WTC11 (cell line): ENCODE data around the gene KRT82. TPM values are rescaled to one million over a fixed set of nuclear protein-coding genes. Genes with fewer than 3 reads are reported as not detected.

ENCODE experiments used
- ATAC-seq: fragments of 200-7000 bp; cut with Tn5 transposase; 2 replicates; pipeline ENCODE4 v1.10.0; 2021; ENCODE audit warnings: mild to moderate bottlenecking, moderate library complexity
- CTCF ChIA-PET: fragments of 300-600 bp; sonication (Branson Sonifier 250); formaldehyde crosslinking; loops from one replicate; lab custom pipeline; 2021; ENCODE audit warnings: antibody characterized with exemption; lab: Charles Lee
- POLR2A ChIA-PET: fragments of 350-600 bp; sonication (Branson Sonifier 250); formaldehyde crosslinking; loops from one replicate; lab custom pipeline; 2021; ENCODE audit warnings: antibody characterized with exemption; lab: Charles Lee
- DNase-seq: peaks from one replicate; pipeline ENCODE4 v3.0.0; 2021; ENCODE audit warnings: low spot score
- H3K27ac Mint-ChIP-seq: 2 replicates; pipeline ENCODE4 v1.8.0; 2021; ENCODE audit warnings: mixed read lengths
- H3K27me3 Mint-ChIP-seq: 2 replicates; pipeline ENCODE4 v1.8.0; 2021; ENCODE audit warnings: low read depth, mild to moderate bottlenecking, moderate library complexity, mixed read lengths
- H3K36me3 Mint-ChIP-seq: 2 replicates; pipeline ENCODE4 v1.8.0; 2021; ENCODE audit warnings: mixed read lengths
- H3K4me1 Mint-ChIP-seq: 2 replicates; pipeline ENCODE4 v1.8.0; 2022; ENCODE audit warnings: mixed read lengths
- H3K4me3 Mint-ChIP-seq: 2 replicates; pipeline ENCODE4 v1.8.0; 2021; ENCODE audit warnings: mild to moderate bottlenecking, moderate library complexity, mixed read lengths
- H3K9me3 Mint-ChIP-seq: 2 replicates; pipeline ENCODE4 v1.8.0; 2021; ENCODE audit warnings: mixed read lengths
- ETV6 ChIP-seq: sonication (generic); formaldehyde crosslinking; IDR thresholded peaks from 2 replicates; pipeline ENCODE4 v1.8.1; 2022; ENCODE audit warnings: mild to moderate bottlenecking, missing genetic modification reagents
- FOXJ3 ChIP-seq: sonication (generic); formaldehyde crosslinking; IDR thresholded peaks from 2 replicates; pipeline ENCODE4 v1.9.0; 2021; ENCODE audit warnings: missing genetic modification reagents, mild to moderate bottlenecking, borderline replicate concordance
- FOXK1 ChIP-seq: sonication (generic); formaldehyde crosslinking; IDR thresholded peaks from 2 replicates; pipeline ENCODE4 v1.8.0; 2022; ENCODE audit warnings: mild to moderate bottlenecking, moderate library complexity, missing genetic modification reagents
- GTF2I ChIP-seq: fragments of 250-450 bp; sonication (Bioruptor Pico); conservative IDR thresholded peaks from 2 replicates; pipeline ENCODE4 v1.4.0; 2021; ENCODE audit warnings: mild to moderate bottlenecking
- HMGA2 ChIP-seq: fragments of 250-450 bp; sonication (Bioruptor Pico); IDR thresholded peaks from 2 replicates; pipeline ENCODE4 v1.4.0; 2021; ENCODE audit warnings: mild to moderate bottlenecking, moderate library complexity
- JAZF1 ChIP-seq: fragments of 250-450 bp; sonication (Bioruptor Pico); IDR thresholded peaks from 2 replicates; pipeline ENCODE4 v1.9.0; 2021; ENCODE audit warnings: moderate library complexity, mild to moderate bottlenecking, inconsistent platforms
- NR3C1 ChIP-seq: sonication (generic); formaldehyde crosslinking; conservative IDR thresholded peaks from 2 replicates; pipeline ENCODE4 v1.8.1; 2023; ENCODE audit warnings: low read depth, mild to moderate bottlenecking, missing genetic modification reagents
- RELA ChIP-seq: sonication (generic); formaldehyde crosslinking; IDR thresholded peaks from 2 replicates; pipeline ENCODE4 v1.8.1; 2022; ENCODE audit warnings: missing genetic modification reagents, mild to moderate bottlenecking, borderline replicate concordance
- SOX15 ChIP-seq: fragments of 250-450 bp; sonication (Bioruptor Pico); IDR thresholded peaks from 2 replicates; pipeline ENCODE4 v1.9.0; 2021; ENCODE audit warnings: mild to moderate bottlenecking
- TEAD1 ChIP-seq: sonication (generic); formaldehyde crosslinking; IDR thresholded peaks from 2 replicates; pipeline ENCODE4 v1.8.0; 2022; ENCODE audit warnings: mild to moderate bottlenecking, missing genetic modification reagents
- ZNF219 ChIP-seq: sonication (generic); formaldehyde crosslinking; IDR thresholded peaks from 2 replicates; pipeline ENCODE4 v1.8.0; 2023; ENCODE audit warnings: missing genetic modification reagents, mild to moderate bottlenecking, borderline replicate concordance
- total RNA-seq: library from RNA; stranded (reverse); gene quantifications from 3 replicates; pipeline ENCODE4 v1.2.3, GENCODE V29; 2021
- TF ChIP-seq, protein P1 (sequence below): sonication (generic); formaldehyde crosslinking; conservative IDR thresholded peaks from 2 replicates; pipeline ENCODE4 v1.8.1; 2022; ENCODE audit warnings: mild to moderate bottlenecking, missing genetic modification reagents
- TF ChIP-seq, protein P2 (sequence below): sonication (generic); formaldehyde crosslinking; IDR thresholded peaks from 2 replicates; pipeline ENCODE4 v1.8.1; 2022; ENCODE audit warnings: missing genetic modification reagents, borderline replicate concordance
- TF ChIP-seq, protein P3 (sequence below): sonication (generic); formaldehyde crosslinking; IDR thresholded peaks from 2 replicates; pipeline ENCODE4 v1.8.1; 2022; ENCODE audit warnings: low read depth, mild to moderate bottlenecking, moderate library complexity, missing genetic modification reagents, borderline replicate concordance
- TF ChIP-seq, protein P4 (sequence below): fragments of 250-450 bp; sonication (Bioruptor Pico); IDR thresholded peaks from 2 replicates; pipeline ENCODE4 v1.8.0; 2021; ENCODE audit warnings: mild to moderate bottlenecking
- TF ChIP-seq, protein P5 (sequence below): sonication (generic); formaldehyde crosslinking; IDR thresholded peaks from 2 replicates; pipeline ENCODE4 v1.8.0; 2022; ENCODE audit warnings: mild to moderate bottlenecking, missing genetic modification reagents
- TF ChIP-seq, protein P6 (sequence below): sonication (generic); formaldehyde crosslinking; IDR thresholded peaks from 2 replicates; pipeline ENCODE4 v1.8.0; 2023; ENCODE audit warnings: missing genetic modification reagents

The KRT82 gene
- total RNA-seq, 1 experiment from 2014 or later: not detected

DNA sequence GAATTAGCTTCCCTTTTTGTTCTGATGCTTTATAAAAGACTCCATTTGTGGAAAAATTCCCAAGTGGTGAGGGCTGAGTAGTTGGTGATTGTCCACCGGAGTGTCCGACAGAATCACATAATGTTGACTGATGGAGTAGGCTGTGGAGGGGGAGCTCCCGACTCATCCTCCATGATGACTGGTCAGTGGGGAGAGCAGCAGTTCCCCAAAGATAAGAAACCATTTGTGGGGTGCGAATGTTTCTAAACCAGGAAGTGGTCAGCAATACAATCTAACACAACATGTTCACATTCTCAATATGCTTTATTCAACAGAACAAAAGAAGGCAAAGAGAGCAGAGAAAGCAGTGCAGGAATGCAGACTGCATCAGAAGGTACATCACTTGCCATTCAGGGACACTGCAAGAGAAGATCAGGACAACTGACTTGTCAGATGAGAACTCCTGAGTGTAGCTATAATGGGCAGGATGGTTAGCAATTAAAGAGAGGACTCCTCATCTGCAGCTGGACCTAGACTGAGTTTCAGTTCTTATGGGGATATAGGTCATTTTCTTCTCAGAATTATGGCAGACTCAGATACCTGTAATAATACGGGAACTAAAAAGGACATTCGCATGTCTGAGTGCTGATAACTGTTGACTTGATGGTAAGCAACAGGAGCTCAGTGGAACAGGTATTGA is 40.4 kb upstream of the KRT82 start:
- ChIA-PET CTCF (interaction anchor here (0.7 to 1.1 kb wide), 3 partner anchors 21 to 51 kb away, joined by 3 to 4 read pairs (median 3); no protein-coding TSS in a partner anchor), POLR2A (no interaction called here)
- Mint-ChIP-seq H3K27me3 (no peaks in the 10 kb centered on the region; the same call in none of the 2 replicates), H3K4me3 (no peak overlapping the region), H3K9me3 (peaks cover 22% of the 10 kb centered on the region), H3K36me3 (peaks cover 8% of the 10 kb centered on the region), H3K4me1 (peaks cover 18% of the 10 kb centered on the region), H3K27ac (no peak overlapping the region)
- TF ChIP-seq, protein P1, sequence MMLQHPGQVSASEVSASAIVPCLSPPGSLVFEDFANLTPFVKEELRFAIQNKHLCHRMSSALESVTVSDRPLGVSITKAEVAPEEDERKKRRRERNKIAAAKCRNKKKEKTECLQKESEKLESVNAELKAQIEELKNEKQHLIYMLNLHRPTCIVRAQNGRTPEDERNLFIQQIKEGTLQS (CRISPR knock-in tag): no peak
- TF ChIP-seq FOXJ3 (CRISPR knock-in tag): no peak
- TF ChIP-seq, protein P2, sequence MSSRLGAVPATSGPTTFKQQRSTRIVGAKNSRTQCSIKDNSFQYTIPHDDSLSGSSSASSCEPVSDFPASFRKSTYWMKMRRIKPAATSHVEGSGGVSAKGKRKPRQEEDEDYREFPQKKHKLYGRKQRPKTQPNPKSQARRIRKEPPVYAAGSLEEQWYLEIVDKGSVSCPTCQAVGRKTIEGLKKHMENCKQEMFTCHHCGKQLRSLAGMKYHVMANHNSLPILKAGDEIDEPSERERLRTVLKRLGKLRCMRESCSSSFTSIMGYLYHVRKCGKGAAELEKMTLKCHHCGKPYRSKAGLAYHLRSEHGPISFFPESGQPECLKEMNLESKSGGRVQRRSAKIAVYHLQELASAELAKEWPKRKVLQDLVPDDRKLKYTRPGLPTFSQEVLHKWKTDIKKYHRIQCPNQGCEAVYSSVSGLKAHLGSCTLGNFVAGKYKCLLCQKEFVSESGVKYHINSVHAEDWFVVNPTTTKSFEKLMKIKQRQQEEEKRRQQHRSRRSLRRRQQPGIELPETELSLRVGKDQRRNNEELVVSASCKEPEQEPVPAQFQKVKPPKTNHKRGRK (CRISPR knock-in tag): no peak
- no peak for DNase-seq
- no peak for ATAC-seq

DNA sequence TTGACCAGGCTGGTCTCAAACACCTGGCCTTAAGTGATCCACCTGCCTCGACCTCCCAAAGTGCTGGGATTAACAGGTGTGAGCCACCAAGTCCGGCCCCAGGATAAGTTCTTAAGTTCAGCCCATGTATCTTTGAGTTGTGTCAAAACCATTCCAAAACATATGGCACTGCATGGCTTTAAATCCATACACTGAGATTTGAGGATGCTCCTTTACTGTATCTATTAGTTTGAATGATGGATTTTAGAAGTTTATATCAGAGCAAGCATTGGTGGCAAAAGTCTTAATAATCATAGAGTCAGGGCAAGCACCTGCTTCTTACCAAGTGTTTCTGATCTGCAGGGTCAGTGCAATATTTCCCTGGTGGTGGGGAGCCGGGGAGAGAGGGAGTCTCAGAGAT is 39.7 kb upstream of the KRT82 start:
- no peak overlapping the region for H3K4me3 Mint-ChIP-seq
- TF ChIP-seq SOX15 (CRISPR knock-in tag) (no peak), JAZF1 (CRISPR knock-in tag) (no peak), HMGA2 (no peak), ZNF219 (CRISPR knock-in tag) (no peak)
- TF ChIP-seq, protein P3, sequence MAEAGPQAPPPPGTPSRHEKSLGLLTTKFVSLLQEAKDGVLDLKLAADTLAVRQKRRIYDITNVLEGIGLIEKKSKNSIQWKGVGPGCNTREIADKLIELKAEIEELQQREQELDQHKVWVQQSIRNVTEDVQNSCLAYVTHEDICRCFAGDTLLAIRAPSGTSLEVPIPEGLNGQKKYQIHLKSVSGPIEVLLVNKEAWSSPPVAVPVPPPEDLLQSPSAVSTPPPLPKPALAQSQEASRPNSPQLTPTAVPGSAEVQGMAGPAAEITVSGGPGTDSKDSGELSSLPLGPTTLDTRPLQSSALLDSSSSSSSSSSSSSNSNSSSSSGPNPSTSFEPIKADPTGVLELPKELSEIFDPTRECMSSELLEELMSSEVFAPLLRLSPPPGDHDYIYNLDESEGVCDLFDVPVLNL (CRISPR knock-in tag): no peak
- TF ChIP-seq, protein P4, sequence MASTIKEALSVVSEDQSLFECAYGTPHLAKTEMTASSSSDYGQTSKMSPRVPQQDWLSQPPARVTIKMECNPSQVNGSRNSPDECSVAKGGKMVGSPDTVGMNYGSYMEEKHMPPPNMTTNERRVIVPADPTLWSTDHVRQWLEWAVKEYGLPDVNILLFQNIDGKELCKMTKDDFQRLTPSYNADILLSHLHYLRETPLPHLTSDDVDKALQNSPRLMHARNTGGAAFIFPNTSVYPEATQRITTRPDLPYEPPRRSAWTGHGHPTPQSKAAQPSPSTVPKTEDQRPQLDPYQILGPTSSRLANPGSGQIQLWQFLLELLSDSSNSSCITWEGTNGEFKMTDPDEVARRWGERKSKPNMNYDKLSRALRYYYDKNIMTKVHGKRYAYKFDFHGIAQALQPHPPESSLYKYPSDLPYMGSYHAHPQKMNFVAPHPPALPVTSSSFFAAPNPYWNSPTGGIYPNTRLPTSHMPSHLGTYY: no peak
- TF ChIP-seq, protein P5, sequence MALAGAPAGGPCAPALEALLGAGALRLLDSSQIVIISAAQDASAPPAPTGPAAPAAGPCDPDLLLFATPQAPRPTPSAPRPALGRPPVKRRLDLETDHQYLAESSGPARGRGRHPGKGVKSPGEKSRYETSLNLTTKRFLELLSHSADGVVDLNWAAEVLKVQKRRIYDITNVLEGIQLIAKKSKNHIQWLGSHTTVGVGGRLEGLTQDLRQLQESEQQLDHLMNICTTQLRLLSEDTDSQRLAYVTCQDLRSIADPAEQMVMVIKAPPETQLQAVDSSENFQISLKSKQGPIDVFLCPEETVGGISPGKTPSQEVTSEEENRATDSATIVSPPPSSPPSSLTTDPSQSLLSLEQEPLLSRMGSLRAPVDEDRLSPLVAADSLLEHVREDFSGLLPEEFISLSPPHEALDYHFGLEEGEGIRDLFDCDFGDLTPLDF (CRISPR knock-in tag): no peak
- TF ChIP-seq, all 79 proteins: peak for 0
- peaks cover 22% of the 10 kb centered on the region for H3K4me1 Mint-ChIP-seq
- H3K36me3 Mint-ChIP-seq: peaks cover 8% of the 10 kb centered on the region
- peaks cover 22% of the 10 kb centered on the region for H3K9me3 Mint-ChIP-seq
- ChIA-PET POLR2A (no interaction called here), CTCF (interaction anchor here (1.0 kb wide), 1 partner anchor 32 kb away, joined by 3 read pairs; no protein-coding TSS in a partner anchor)
- no peak overlapping the region for H3K27ac Mint-ChIP-seq
- ATAC-seq: no peak
- no peak for DNase-seq
- no peaks in the 10 kb centered on the region; the same call in none of the 2 replicates for H3K27me3 Mint-ChIP-seq

DNA sequence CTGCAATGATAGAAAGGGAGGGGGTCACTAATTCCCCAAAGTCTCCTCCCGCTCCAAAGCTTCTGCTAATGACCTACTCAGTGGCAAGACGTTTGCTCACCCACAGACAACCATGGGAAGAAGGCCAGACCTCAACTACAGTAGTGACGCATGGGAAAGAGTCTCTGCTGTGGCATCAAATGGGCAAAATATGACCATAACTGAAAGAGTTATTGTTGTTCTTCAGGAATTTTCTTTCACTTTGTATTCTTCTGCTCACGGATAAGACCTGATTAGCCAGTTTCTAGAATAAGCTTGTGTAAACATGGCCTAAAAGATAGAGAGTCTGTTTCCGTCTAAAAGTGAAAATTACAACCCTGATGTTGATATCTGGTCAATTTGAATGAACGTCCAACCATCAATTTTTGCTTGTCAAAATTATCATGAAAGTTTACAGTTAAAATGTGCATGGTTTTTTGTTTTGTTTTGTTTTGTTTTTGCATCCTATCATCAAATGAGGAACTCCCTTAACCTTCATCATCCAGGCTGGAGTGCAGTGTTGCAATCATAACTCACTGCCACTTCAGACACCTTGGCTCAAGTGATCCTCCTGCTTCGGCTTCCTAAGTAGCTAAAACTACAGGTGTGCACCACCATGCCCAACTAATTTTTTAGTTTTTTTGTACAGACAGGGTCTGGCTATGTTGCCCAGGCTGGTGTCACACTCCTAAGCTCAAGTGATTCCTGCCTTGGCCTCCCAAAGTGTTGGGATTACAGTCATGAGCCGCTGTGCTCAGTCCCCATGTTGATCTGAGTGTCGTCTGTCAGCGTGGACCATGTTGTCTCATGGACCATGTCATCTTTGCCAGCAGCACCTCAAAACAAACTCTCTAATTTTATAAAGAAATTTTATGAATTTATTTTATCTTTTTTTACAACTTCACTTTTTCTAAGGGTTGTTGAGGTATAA is 38.8 kb upstream of the KRT82 start:
- CTCF ChIA-PET: interaction anchor here (0.8 kb wide), 1 partner anchor 248 kb away, joined by 3 read pairs; no protein-coding TSS in a partner anchor
- H3K27ac Mint-ChIP-seq: no peak overlapping the region
- no peak for DNase-seq
- H3K36me3 Mint-ChIP-seq: peaks cover 8% of the 10 kb centered on the region
- no peak overlapping the region for H3K4me3 Mint-ChIP-seq
- no peak for ATAC-seq
- H3K27me3 Mint-ChIP-seq: no peaks in the 10 kb centered on the region; the same call in 1 of the 2 replicates
- peaks cover 22% of the 10 kb centered on the region for H3K4me1 Mint-ChIP-seq
- H3K9me3 Mint-ChIP-seq: peaks cover 22% of the 10 kb centered on the region
- POLR2A ChIA-PET: no interaction called here
- TF ChIP-seq TEAD1: no peak
- TF ChIP-seq NR3C1: no peak
- TF ChIP-seq FOXK1 (CRISPR knock-in tag): no peak
- no peak for TF ChIP-seq GTF2I (CRISPR knock-in tag)
- TF ChIP-seq, protein P6, sequence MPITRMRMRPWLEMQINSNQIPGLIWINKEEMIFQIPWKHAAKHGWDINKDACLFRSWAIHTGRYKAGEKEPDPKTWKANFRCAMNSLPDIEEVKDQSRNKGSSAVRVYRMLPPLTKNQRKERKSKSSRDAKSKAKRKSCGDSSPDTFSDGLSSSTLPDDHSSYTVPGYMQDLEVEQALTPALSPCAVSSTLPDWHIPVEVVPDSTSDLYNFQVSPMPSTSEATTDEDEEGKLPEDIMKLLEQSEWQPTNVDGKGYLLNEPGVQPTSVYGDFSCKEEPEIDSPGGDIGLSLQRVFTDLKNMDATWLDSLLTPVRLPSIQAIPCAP (CRISPR knock-in tag): no peak
- no peak for TF ChIP-seq ETV6
- no peak for TF ChIP-seq RELA (CRISPR knock-in tag)
- no peak for TF ChIP-seq HMGA2
